Measurements from ENCODE around the gene PIPOX. TPM values are rescaled to one million over a fixed set of nuclear protein-coding genes. Genes with fewer than 3 reads are reported as not detected.

Gene PIPOX
- total and polyA plus RNA-seq, 2 of the 8 experiments (the other 6 are each of a cell fraction or from before 2014, with no cell fraction given), result 57.2 to 99.6 TPM

DNA sequence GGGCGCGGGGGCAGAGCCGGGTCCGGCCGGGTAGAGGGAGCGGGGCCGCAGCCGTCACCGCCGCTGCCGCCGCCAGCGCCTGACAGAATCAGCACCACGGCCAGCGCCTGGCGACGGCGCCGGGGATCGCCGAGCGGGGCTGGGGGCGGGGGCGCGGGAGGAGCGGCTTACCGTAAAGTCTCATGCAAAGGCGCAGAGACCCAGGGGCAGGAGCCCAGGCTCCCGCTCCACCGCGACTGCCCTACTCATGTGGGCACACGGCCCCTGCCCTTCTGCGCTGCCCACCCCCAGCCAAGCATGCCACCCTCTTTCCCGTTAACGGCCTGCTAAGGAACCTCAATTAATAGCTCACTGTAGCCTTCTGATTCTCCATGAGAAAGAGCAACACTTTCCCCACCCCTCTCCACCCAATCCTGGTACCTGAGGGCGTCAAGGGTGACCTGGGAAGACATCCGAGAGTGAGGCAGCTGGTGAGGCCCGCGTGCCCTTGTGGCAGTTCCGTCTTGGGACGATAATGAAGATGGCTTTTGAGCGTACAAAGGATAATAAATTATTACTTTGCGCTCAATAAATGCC lies 36.9 kb upstream of the PIPOX start, which contains the start of gene SEZ6:
TSS of gene SEZ6 (minus strand) at position 98 of the 576 bp plus-strand sequence. CDS start 164 bp downstream, outside the sequence.
- Histone ChIP-seq H3K4ac (replicated peaks; ENCODE audit: insufficient read length, low read depth, low read length) (peak within 1 kb of the TSS; percentile 85), H4K8ac (ENCODE audit: extremely low read depth, insufficient read depth, low read length) (peak within 1 kb of the TSS; percentile 36), H3K27ac (ENCODE audit: low read depth, low read length) (no peak within 1 kb of the TSS), H3K14ac (ENCODE audit: insufficient read length) (no peak within 1 kb of the TSS), H3K23me2 (ENCODE audit: low read depth, low read length) (peaks cover 2% of the 10 kb centered on the region; the same call in 1 of the 2 replicates), H3K27me3 (replicated peaks in 1 of 4; ENCODE audit: control insufficient read depth in 3 of 4, extremely low read depth in 1 of 4, insufficient read depth in 3 of 4, low read length in 3 of 4) (peaks cover 6 to 25% (median 20%) of the 10 kb centered on the region in 4 experiments; a peak in 6 of 7 replicates), H3K9me3 (ENCODE audit: insufficient read depth in 2 of 2, low read depth in 1 of 2, low read length in 1 of 2) (no peaks in the 10 kb centered on the region), H4K20me1 (replicated peaks in 1 of 2; ENCODE audit: control insufficient read depth in 1 of 2, insufficient read depth in 2 of 2, low read length in 2 of 2) (no peaks in the 10 kb centered on the region), H2AFZ (ENCODE audit: low read length) (peak within 1 kb of the TSS; percentile 36; the same call in 1 of the 2 replicates), H3K23ac (ENCODE audit: insufficient read length) (no peak within 1 kb of the TSS), H3K79me2 (ENCODE audit: control insufficient read depth in 1 of 2, insufficient read depth in 2 of 2, low read length in 2 of 2) (no peaks in the 10 kb centered on the region), H3K56ac (replicated peaks; ENCODE audit: insufficient read length, low read depth, low read length) (no peak within 1 kb of the TSS), H2BK15ac (ENCODE audit: low read length) (peak within 1 kb of the TSS; percentile 89; the same call in 1 of the 2 replicates), H2BK12ac (ENCODE audit: low read depth, low read length) (peak within 1 kb of the TSS; percentile 91), H3K36me3 (ENCODE audit: control insufficient read depth in 2 of 4, insufficient read depth in 4 of 4, low read length in 3 of 4) (no peaks in the 10 kb centered on the region), H2BK5ac (ENCODE audit: low read depth, low read length) (no peak within 1 kb of the TSS; the same call in 1 of the 2 replicates), H2AK5ac (ENCODE audit: low read depth, low read length) (no peak within 1 kb of the TSS; the same call in 1 of the 2 replicates), H3K4me3 (ENCODE audit: extremely low read depth in 1 of 4, insufficient read depth in 2 of 4, low read depth in 3 of 4, low read length in 4 of 4) (peak within 1 kb of the TSS; percentile 36 to 54 (median 45)), H2BK20ac (ENCODE audit: low read length) (peak within 1 kb of the TSS; percentile 82; the same call in 1 of the 2 replicates), H3K9ac (replicated peaks in 1 of 4; ENCODE audit: extremely low read depth in 1 of 4, low read depth in 3 of 4, low read length in 3 of 4) (no peak within 1 kb of the TSS), H4K5ac (ENCODE audit: insufficient read length, low read depth, low read length) (no peak within 1 kb of the TSS), H2BK120ac (replicated peaks; ENCODE audit: low read depth, low read length) (peak within 1 kb of the TSS; percentile 41), H3K4me1 (replicated peaks in 1 of 4; ENCODE audit: control insufficient read depth in 3 of 4, insufficient read depth in 4 of 4, low read length in 3 of 4) (peaks cover 22 to 59% (median 37%) of the 10 kb centered on the region in 4 experiments), H4K91ac (replicated peaks; ENCODE audit: insufficient read length, low read length) (no peak within 1 kb of the TSS), H3K18ac (ENCODE audit: extremely low read depth, low read length) (peak within 1 kb of the TSS; percentile 88), H3K4me2 (ENCODE audit: insufficient read depth in 1 of 2, low read depth in 2 of 2, low read length in 2 of 2) (peak within 1 kb of the TSS; percentile 79 to 88), H3K79me1 (ENCODE audit: low read depth, low read length) (no peaks in the 10 kb centered on the region)
- 16% methylated on average over 14 of the region's 43 CpGs; no CpG with 5 or more reads in 1 of the 2 experiments for WGBS, 2 experiments (ENCODE audit: extremely low coverage in 1 of 2, insufficient coverage in 1 of 2, insufficient read length in 1 of 2, insufficient replicate concordance in 2 of 2, low coverage in 1 of 2, low lambda C conversion rate in 2 of 2, missing lambda C conversion rate in 1 of 2)
- CTCF ChIA-PET (ENCODE audit: partially characterized antibody), result interaction anchor here (1.0 to 17.9 kb wide), 13 partner anchors 11 to 108 kb away, joined by 3 to 239 read pairs (median 7); no protein-coding TSS in a partner anchor
- peak; percentile 29 to 94 for DNase-seq (ENCODE audit: low read depth in 1 of 2, low spot score in 2 of 2)
- FAIRE-seq, result no peak
- POLR2A ChIA-PET (ENCODE audit: partially characterized antibody), result interaction anchor here (1.3 to 4.6 kb wide), 5 partner anchors 13 to 103 kb away, joined by 3 to 21 read pairs (median 4); no protein-coding TSS in a partner anchor
- TF ChIP-seq SP2 (IDR thresholded peaks at IDR 0.05; ENCODE audit: low read length) (no peak), RAD21 (IDR thresholded peaks at IDR 0.05 in 1 of 2, conservative IDR thresholded peaks at IDR 0.05 in 1 of 2; ENCODE audit: low read depth in 2 of 2, low read length in 2 of 2) (peak; percentile 15 to 28; a peak in 2 of 4 replicates), RNF2 (IDR thresholded peaks at IDR 0.05; ENCODE audit: borderline replicate concordance, low read depth, low read length, missing control alignments, poor library complexity, severe bottlenecking) (no peak), NANOG (IDR thresholded peaks at IDR 0.05; ENCODE audit: insufficient read depth, low read depth, low read length, poor library complexity, severe bottlenecking) (peak; percentile 49), YY1 (IDR thresholded peaks at IDR 0.05; ENCODE audit: low read depth, low read length) (peak; percentile 64; the same call in 1 of the 2 replicates), CEBPB (IDR thresholded peaks at IDR 0.05; ENCODE audit: low read depth, low read length) (no peak), EP300 (IDR thresholded peaks at IDR 0.05; ENCODE audit: borderline replicate concordance in 1 of 2, low read depth in 2 of 2, low read length in 2 of 2) (peak in 1 of 2 experiments; percentile 87; a peak in 1 of 3 replicates)
- TF ChIP-seq, protein P1, sequence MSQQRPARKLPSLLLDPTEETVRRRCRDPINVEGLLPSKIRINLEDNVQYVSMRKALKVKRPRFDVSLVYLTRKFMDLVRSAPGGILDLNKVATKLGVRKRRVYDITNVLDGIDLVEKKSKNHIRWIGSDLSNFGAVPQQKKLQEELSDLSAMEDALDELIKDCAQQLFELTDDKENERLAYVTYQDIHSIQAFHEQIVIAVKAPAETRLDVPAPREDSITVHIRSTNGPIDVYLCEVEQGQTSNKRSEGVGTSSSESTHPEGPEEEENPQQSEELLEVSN (IDR thresholded peaks at IDR 0.05), result peak; percentile 85; the same call in 1 of the 2 replicates
- TF ChIP-seq, protein P2, sequence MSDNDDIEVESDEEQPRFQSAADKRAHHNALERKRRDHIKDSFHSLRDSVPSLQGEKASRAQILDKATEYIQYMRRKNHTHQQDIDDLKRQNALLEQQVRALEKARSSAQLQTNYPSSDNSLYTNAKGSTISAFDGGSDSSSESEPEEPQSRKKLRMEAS (IDR thresholded peaks at IDR 0.05), result peak; percentile 75
